CD4-positive, alpha-beta T cell (primary cell): ENCODE results near the gene CC2D2B. TPM values are rescaled to one million over a fixed set of nuclear protein-coding genes. Genes with fewer than 3 reads are reported as not detected.

ENCODE experiments used
- ATAC-seq: fragments of 200-7000 bp; cut with Tn5 transposase; one replicate; pipeline ENCODE4 v1.10.0; 2022; ENCODE audit warnings: mild to moderate bottlenecking; ENCODE audit not compliant: poor library complexity
- CTCF ChIA-PET: fragments of 350-600 bp; sonication (Branson Sonifier 250); formaldehyde crosslinking; loops from one replicate; lab custom pipeline; 2021; ENCODE audit warnings: antibody characterized with exemption, inconsistent platforms; lab: Charles Lee
- POLR2A ChIA-PET: fragments of 350-600 bp; sonication (Branson Sonifier 250); formaldehyde crosslinking; loops from one replicate; lab custom pipeline; 2021; ENCODE audit warnings: antibody characterized with exemption, inconsistent platforms; lab: Charles Lee
- DNase-seq, 14 experiments: peaks; one replicate each; pipeline ENCODE4 v3.0.0-alpha.2; 2013 to 2020; ENCODE audit warnings: mixed read lengths in 2 of 14
- H3K27ac ChIP-seq, 2 donors: one replicate each; pipeline versions ENCODE4 v1.5.1 to v1.7.0; 2013; ENCODE audit warnings: low read length in 2 of 2, low read depth in 1 of 2, mild to moderate bottlenecking in 1 of 2
- H3K27me3 ChIP-seq, 2 experiments: 1 replicate in 1 of 2; 2 replicates in 1 of 2; pipeline versions ENCODE4 v1.6.1 to v1.7.0; 2013; ENCODE audit warnings: low read length in 2 of 2, control low read depth in 1 of 2, mild to moderate bottlenecking in 1 of 2, moderate library complexity in 1 of 2; ENCODE audit not compliant: insufficient read depth in 2 of 2, control insufficient read depth in 1 of 2
- H3K36me3 ChIP-seq: one replicate; pipeline ENCODE4 v1.6.1; 2013; ENCODE audit warnings: low read length, control low read depth; ENCODE audit not compliant: insufficient read depth
- H3K4me1 ChIP-seq: one replicate; pipeline ENCODE4 v1.6.1; 2013; ENCODE audit warnings: low read length, control low read depth; ENCODE audit not compliant: insufficient read depth
- H3K4me3 ChIP-seq: one replicate; pipeline ENCODE4 v1.5.1; 2013; ENCODE audit warnings: mild to moderate bottlenecking, low read length, moderate library complexity
- H3K9me3 ChIP-seq, 2 experiments: 1 replicate in 1 of 2; 2 replicates in 1 of 2; pipeline versions ENCODE4 v1.6.1 to v1.7.0; 2013; ENCODE audit warnings: low read length in 2 of 2, mild to moderate bottlenecking in 2 of 2, control low read depth in 1 of 2, moderate library complexity in 1 of 2; ENCODE audit not compliant: control insufficient read depth in 1 of 2, insufficient read depth in 1 of 2
- H3K27ac Mint-ChIP-seq: one replicate; pipeline ENCODE4 v1.8.0; 2020; ENCODE audit warnings: mixed read lengths
- H3K27me3 Mint-ChIP-seq: one replicate; pipeline ENCODE4 v1.8.0; 2021; ENCODE audit warnings: mixed read lengths
- H3K36me3 Mint-ChIP-seq: one replicate; pipeline ENCODE4 v1.8.0; 2021; ENCODE audit warnings: low read depth, mixed read lengths
- H3K4me1 Mint-ChIP-seq: one replicate; pipeline ENCODE4 v1.8.0; 2021; ENCODE audit warnings: low read depth, mixed read lengths
- H3K4me3 Mint-ChIP-seq: one replicate; pipeline ENCODE4 v1.8.0; 2020; ENCODE audit warnings: mild to moderate bottlenecking, mixed read lengths
- H3K9me3 Mint-ChIP-seq: one replicate; pipeline ENCODE4 v1.8.0; 2020; ENCODE audit warnings: mixed read lengths
- CTCF ChIP-seq: fragments of 200-600 bp; IDR thresholded peaks from one replicate; pipeline ENCODE4 v1.8.0; 2022; ENCODE audit warnings: antibody characterized with exemption, mild to moderate bottlenecking
- intact Hi-C, 2 experiments: fragments of 100-400 bp; cut with DNase I in 1 of 2; cut with micrococcal nuclease in 1 of 2; formaldehyde crosslinking; loops; one replicate each; pipeline versions ENCODE4 v1.15.1 to v1.9.0; 2023 to 2025; cut with DNase I, micrococcal nuclease
- total RNA-seq, 174 experiments: library from RNA in 2 of 174; stranded (reverse) in 2 of 174; gene quantifications; one replicate each; pipeline ENCODE4 v1.2.3 and lab custom pipeline; 2021 to 2026

The CC2D2B gene
- total RNA-seq, 2 experiments from 2014 or later, result not detected

DNA sequence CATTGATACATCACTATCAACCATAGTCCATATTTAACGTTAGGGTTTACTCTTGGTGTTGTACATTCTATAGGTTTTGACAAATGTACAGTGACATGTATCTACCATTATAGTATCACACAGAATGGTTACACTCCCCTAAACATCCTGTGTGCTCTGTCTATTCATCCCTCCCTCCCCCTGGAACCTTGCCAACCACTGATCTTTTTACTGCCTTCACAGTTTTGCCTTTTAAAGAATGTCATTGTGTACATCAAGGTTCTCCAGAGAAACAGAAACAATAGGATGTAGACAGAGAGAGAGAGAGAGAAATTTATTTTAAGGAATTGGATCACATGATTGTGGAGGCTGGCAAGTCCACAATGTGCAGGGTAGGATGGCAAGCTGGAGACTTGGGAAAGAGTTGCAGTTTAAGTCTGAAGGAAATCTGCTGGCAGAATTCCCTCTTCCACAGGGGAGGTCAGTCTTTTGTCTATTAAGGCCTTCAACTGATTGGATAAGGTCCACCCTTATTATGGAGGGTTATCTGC is 90.5 kb downstream of the CC2D2B start:
- H3K36me3 ChIP-seq, result no peaks in the 10 kb centered on the region
- CTCF ChIA-PET, result no interaction called here
- Mint-ChIP-seq H3K27ac (no peak overlapping the region), H3K9me3 (no peaks in the 10 kb centered on the region), H3K4me3 (no peak overlapping the region), H3K27me3 (no peaks in the 10 kb centered on the region), H3K36me3 (no peaks in the 10 kb centered on the region), H3K4me1 (no peaks in the 10 kb centered on the region)
- no peaks in the 10 kb centered on the region for H3K9me3 ChIP-seq
- no peaks in the 10 kb centered on the region for H3K27me3 ChIP-seq
- ATAC-seq, result no peak
- DNase-seq, result no peak
- H3K4me3 ChIP-seq, result no peak overlapping the region
- intact Hi-C loops, result no loop called here
- TF ChIP-seq CTCF, result no peak
- POLR2A ChIA-PET, result no interaction called here
- H3K27ac ChIP-seq, result no peak overlapping the region
- no peaks in the 10 kb centered on the region for H3K4me1 ChIP-seq

DNA sequence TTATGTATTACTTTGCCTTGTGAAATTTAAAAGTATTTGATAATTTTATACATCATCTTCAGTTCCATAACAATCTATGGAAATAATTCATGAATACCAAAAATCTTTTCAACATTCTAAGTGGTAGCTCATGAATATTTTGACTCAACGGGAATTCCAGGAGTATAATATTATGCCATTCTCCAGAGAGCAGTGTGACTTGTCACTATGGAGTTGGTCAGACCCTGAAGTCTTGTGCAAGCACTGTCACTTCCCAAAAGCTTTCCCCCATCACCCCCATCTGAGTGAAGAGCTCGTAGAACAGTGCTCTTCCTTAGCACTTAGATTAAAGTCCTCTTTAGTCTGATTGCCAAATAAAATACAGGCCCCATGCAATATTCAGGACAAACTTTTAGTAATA is 106.2 kb downstream of the CC2D2B start:
- no peaks in the 10 kb centered on the region for H3K36me3 ChIP-seq
- ChIA-PET POLR2A (interaction anchor here (1.0 kb wide), 1 partner anchor 12 kb away, joined by 3 read pairs; no protein-coding TSS in a partner anchor), CTCF (no interaction called here)
- no peak for DNase-seq
- no peak overlapping the region for H3K27ac Mint-ChIP-seq
- no peak overlapping the region for H3K27ac ChIP-seq
- TF ChIP-seq CTCF, result no peak
- no peak for ATAC-seq
- no peaks in the 10 kb centered on the region for H3K4me1 Mint-ChIP-seq
- no peaks in the 10 kb centered on the region for H3K27me3 ChIP-seq
- H3K36me3 Mint-ChIP-seq, result no peaks in the 10 kb centered on the region
- H3K4me1 ChIP-seq, result no peaks in the 10 kb centered on the region
- H3K9me3 ChIP-seq, result no peaks in the 10 kb centered on the region
- no peak overlapping the region for H3K4me3 ChIP-seq
- peaks cover 5% of the 10 kb centered on the region for H3K27me3 Mint-ChIP-seq
- no peak overlapping the region for H3K4me3 Mint-ChIP-seq
- intact Hi-C loops, result no loop called here
- H3K9me3 Mint-ChIP-seq, result no peaks in the 10 kb centered on the region

DNA sequence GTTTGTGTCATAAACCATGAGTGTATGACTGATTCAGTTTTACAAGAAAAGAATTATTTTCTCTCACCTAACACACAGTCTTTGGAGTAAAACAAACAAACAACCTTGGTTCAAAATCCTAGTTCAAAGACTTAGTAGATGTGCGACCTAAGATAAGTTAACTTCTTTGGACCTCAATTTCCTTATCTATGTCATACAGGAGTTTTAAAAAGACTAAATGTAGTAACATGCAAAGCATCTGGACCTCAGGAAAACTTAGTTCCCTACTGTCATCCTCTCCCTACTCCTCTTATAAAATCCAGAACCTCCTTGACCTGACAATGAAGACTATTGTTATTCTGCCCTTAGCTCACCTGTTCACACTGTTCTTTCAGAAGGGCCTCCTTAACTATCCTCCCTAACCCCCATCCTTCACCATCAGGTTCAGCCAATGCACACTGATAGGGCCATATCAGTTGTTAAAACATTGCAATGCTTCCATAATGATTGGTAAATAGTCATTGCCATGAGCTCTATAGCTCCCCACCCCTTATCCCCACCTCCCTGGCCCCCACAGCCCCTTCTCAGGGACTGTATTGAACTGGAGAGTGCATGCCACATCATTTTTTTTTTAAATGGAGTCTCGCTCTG is 106.8 kb downstream of the CC2D2B start:
- ChIA-PET POLR2A (interaction anchor here (1.0 kb wide), 1 partner anchor 12 kb away, joined by 3 read pairs; no protein-coding TSS in a partner anchor), CTCF (no interaction called here)
- Mint-ChIP-seq H3K27ac (no peak overlapping the region), H3K9me3 (no peaks in the 10 kb centered on the region), H3K4me1 (no peaks in the 10 kb centered on the region), H3K36me3 (no peaks in the 10 kb centered on the region), H3K4me3 (no peak overlapping the region), H3K27me3 (peaks cover 5% of the 10 kb centered on the region)
- TF ChIP-seq CTCF, result no peak
- H3K27me3 ChIP-seq, result no peaks in the 10 kb centered on the region
- no peak overlapping the region for H3K27ac ChIP-seq
- intact Hi-C loops, result loop anchor here in 1 of 2 experiments (5.0 kb wide), 1 partner anchor 213 kb away; no protein-coding TSS in a partner anchor
- no peak overlapping the region for H3K4me3 ChIP-seq
- H3K4me1 ChIP-seq, result no peaks in the 10 kb centered on the region
- no peaks in the 10 kb centered on the region for H3K9me3 ChIP-seq
- H3K36me3 ChIP-seq, result no peaks in the 10 kb centered on the region
- no peak for DNase-seq
- ATAC-seq, result no peak
